GM21390 (cell line): ENCODE measurements around the gene ZBTB38.

Experiments
- ATAC-seq: cut with Tn5 transposase; IDR thresholded peaks from one replicate; pipeline ENCODE4 v1.9.1; 2021; ENCODE audit not compliant: unreplicated experiment

Gene ZBTB38

GRCh38 chr3:141336672-141337522 is 31.4 kb upstream of the ZBTB38 start:
- peak; percentile 93 for ATAC-seq

DNA sequence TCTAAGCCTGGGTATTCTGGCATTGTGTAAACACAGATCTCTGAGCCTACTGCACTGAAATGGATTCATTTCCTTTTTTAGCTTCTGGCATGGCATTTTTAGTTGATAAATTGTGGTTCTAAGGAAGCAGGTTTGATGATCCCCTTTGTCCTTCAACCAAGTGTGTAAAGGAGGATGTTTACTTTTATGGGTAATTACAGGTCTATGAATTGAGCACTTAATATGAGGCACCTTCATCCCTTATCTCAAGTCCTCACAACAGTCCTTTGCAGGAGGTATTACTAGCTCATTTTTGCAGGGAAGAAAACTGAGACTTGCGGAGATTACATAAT is 30.8 kb upstream of the ZBTB38 start:
- no peak for ATAC-seq

DNA sequence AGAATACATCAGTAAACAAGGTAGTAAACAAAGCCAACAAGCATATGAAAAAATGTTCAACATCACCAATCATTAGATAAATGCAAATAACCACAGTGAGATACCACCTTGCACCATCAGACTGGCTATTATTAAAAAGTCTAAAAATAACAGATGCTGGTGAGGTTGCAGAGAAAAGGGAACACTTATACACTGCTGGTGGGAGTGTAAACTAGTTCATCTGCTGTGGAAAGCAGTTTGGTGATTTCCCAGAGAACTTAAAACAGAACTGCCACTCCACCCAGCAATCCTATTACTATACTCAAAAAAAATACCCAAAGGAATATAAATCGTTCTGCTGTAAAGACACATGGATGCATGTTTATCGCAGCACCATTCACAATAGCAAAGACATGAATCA is 30.3 kb upstream of the ZBTB38 start:
- ATAC-seq = no peak

DNA sequence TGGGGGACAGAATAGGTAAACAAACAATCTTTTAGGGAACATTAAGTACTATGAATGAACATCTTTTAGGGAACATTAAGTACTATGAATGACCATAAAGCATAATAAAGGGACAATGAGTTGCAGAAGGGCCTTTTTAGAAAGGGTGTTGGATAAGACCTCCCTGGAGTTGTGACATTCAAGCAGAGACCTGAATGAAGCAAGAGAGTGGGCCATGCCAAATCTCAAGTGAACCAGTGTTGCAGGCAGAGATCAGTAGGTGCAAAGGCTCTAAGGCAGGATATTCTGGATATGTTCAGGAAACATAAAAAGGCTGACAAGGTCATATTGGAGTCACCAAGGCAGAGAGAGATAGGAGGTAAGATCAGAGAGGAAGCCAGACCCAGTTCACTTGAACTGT is 29.4 kb upstream of the ZBTB38 start:
- no peak for ATAC-seq

DNA sequence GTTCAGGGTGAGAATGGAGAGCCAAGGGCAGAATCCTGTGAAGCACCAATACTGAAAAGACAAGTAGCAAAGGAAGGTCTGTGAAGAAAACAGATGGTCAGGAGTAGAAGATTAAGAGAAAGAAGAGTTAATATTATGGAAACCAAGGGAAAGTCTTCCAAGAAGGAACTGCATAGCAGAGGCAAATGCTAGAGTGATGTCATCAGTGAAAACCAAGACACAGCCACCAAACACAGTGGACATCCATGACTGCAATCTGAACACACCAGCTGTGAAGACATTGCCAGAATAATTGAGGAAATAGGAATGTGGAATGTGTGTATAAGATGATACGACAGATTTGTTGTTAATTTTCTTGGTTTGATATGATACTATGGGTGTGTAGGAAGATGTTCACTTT is 26.8 kb upstream of the ZBTB38 start:
- no peak for ATAC-seq

- no peak for ATAC-seq
Observed at GRCh38 chr3:141342386-141342785, 25.9 kb upstream of the ZBTB38 start.

DNA sequence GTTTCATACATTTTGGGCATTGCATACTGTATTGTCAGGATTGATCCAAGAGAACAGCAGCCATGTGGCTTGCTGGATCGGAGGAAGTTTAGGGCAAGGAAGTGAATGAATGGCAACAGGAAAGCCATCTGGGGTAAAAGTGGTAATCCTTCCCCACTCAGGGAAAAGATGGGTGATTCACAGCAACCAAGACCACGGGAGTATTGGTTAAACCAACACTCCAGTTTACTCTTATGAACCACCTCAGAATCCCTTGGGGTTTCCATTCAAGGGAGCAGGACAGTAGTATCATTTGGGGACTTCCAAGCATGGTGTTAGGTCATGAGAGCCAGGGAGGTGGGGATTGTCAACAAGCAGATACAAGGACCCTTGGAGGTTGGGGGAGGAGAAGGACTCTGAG is 25.2 kb upstream of the ZBTB38 start:
- no peak for ATAC-seq

DNA sequence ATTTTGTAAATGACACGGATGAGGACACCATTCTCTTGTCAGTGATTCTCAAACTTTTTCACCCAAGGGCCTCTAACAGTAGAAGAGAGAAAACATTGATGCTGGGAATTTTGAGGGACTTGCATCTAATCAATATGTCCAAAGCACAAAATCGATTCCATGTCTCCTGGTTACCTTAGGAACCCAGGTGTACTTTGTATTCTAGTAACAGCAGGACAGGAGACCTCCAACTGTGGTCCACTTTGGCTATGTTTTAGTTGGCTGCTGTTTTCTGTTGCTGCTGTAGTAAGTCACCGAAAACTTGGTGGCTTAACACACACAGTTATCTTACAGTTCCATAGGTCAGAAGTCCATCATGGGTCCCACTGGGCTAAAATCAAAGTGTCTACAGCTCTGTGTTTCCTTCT is 24.4 kb upstream of the ZBTB38 start:
- no peak for ATAC-seq

GRCh38 chr3:141345528-141345927 is 22.8 kb upstream of the ZBTB38 start:
- ATAC-seq = no peak

DNA sequence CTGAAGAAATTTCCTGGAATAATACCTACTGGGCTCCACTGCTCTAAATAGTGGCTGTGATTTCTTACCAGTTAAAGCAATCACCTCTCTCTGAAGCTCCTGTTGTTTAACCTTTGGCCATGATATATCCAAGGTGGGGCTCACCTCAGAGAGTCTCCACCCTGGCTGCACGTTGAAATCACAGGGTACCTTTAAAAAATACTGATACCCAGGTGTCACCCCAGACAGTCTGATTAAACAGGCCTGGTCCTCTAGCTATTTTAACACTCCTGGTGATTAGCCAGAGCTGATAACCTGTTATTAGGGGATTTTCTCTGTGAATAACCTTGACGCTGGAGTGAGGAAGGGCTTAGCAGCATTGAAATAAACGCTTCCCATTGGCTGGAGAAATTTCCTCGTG is 22.3 kb upstream of the ZBTB38 start:
- no peak for ATAC-seq

- ATAC-seq = no peak
Observed at GRCh38 chr3:141346418-141346817, 21.9 kb upstream of the ZBTB38 start.

GRCh38 chr3:141346839-141347238 is 21.5 kb upstream of the ZBTB38 start:
- no peak for ATAC-seq

GRCh38 chr3:141348837-141349236 is 19.5 kb upstream of the ZBTB38 start:
- no peak for ATAC-seq

DNA sequence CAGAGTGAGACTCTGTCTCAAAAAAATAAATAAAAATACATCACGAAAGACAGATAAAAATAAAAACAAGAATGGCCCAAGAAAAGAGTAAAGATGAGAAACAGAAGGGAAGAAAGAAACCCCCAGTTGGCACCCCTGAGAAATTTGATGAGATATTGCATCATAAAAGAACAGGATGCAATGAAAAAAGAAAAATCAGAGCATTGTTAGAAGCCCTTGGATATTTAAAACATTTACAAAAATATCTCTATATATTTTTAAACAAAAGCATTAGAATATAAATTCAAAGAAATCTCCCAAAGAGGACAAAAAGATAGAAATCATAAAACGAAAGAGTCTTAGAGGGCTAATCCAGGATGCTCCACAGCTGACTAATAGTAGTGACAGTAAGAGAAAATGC is 18.6 kb upstream of the ZBTB38 start:
- no peak for ATAC-seq

- no peak for ATAC-seq
Observed at GRCh38 chr3:141350666-141351065, 17.6 kb upstream of the ZBTB38 start.

DNA sequence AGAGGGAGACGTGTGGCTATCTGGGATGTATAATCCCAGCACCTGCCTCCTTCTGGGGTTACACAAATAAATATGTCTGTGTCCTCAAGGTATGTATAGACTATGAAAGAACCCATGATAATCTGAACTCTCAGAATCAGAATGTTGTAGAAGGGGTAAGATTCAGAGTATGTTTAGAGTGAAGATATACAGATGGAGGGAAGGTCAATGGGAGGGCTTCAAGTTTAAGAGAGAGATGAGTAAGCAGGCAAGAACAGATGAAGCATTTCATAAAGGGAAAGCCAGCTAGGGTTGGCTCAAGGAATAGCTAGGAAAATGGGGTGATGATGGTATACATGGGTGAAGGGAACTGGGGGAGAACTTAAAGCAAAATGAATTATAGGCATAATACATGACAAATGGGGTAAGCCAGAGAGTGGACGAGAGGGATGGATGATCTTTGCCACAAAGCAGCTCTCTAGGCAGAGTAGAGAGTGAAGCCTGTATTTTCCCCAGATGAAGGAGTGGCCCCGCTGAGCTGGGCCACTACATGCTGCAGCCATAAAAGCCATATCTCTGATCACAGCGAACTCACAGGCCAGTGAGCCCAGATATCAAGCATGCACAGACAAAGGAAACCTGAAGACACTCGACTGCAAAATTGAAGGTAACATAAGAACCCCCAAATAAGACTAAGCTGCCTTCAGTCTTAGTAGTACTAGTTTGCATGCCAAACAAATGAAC is 15.9 kb upstream of the ZBTB38 start:
- no peak for ATAC-seq

GRCh38 chr3:141353652-141354495 is 14.4 kb upstream of the ZBTB38 start:
- no peak for ATAC-seq

DNA sequence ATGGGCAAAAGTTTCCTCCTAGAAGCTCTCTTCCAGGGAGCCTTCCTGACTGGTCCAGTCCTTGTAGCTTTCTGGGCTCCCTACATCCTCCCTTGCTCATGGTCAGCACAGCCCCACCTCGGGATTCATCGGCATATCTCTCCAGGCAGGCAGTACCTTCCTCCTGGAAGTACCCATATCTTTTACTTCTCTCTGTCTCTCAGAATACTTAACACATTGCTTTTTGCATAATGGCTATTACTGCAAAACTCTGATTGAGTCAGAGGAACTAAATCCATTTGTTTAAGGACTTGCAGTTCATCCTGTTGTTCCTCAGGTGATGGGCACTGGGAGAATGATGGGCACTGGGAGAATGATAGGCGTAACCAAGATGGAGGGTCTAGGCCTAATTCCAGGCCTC is 13.8 kb upstream of the ZBTB38 start:
- ATAC-seq = no peak

DNA sequence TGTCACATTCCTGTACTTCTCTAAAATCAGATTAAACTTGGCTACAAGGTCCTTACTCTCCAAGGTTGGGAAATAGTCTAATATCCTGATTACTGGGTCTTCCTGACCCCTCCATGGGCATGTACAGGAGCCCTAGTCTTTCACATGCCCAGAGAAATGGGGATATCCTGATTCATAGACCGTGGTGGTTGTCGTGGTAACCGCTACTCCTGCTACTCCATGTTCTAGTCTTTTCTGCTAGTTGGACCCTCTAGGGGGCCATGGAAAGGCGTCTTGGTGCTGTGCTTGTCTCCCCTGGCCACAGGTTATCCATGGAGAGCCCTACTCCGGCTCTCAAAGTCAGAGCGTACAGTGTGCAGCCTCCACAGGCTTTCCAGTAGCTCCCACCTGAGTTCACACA is 13.1 kb upstream of the ZBTB38 start:
- ATAC-seq = no peak

DNA sequence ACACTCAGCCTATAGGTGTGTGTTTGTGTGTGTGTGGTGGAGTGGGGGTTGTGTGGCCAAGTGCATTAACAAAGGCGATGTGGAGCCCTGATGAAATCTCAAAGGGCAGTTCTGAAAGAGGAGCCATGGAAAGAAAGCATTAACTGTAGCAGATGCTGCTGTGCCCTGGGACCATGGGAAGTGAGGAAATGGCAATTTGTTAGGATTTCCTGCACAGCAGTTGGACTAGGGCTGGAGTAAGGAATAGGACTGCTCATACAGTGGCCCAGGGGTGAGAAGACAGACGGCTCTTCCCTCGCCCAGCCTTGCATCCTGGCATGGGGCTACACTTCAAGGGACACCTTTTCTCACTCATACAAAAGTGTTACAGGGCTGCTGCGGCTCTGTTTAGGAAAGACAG is 12.3 kb upstream of the ZBTB38 start:
- no peak for ATAC-seq

DNA sequence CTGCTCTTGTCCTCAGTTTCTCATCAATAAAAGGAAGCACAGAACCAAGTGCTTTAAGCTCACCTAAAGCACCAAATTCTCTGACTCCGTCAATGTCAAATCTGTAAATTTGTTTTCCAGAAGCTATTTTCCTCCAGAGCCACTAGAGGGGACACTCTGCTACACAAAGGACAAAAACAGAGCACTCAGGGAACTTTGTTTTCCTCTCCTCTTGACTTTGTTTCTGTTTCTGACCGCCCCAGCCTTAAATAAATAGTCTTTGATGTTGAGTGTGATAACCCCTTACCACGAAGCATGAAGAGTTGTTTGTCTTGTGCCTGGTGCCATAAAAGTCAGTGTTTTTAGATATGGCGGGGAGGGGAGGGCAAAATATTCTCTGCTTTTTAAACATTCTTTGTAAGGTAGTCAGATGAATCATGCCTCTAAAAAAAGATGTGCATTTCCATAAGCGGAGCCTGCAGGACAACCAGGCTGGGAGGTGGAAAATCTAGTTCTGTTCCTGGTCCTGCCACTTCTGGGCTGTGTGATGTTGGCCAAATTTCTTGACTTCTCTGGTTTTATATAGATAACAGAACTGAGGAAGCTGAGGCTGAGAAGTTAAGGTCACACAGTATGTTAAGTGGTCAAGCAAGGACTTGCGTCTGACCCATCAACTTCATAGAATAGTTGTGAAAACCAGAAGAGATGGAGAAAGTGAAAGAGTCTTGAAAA is 7.3 kb upstream of the ZBTB38 start:
- ATAC-seq = peak; percentile 72
